Measurements from ENCODE around the gene FAM25A.

GRCh38 chr10:87053577-87054181, 33.6 kb downstream of the FAM25A start:
- TF ChIP-seq CTCF (IDR thresholded peaks at IDR 0.05; ENCODE audit: extremely low read depth in 1 of 2, insufficient read depth in 1 of 2, low read depth in 1 of 2, low read length in 2 of 2) (no peak), MAX (IDR thresholded peaks at IDR 0.05; ENCODE audit: insufficient read depth, insufficient read length) (no peak)
